Liver (tissue), 9 donors: ENCODE data around the gene PHKG1. TPM values are rescaled to one million over a fixed set of nuclear protein-coding genes. Genes with fewer than 3 reads are reported as not detected.

Experiments used
- DNase-seq: peaks from one replicate; pipeline ENCODE4 v3.0.0-alpha.2; 2017; ENCODE audit warnings: low spot score
- H3K27ac ChIP-seq, 2 donors: one replicate each; pipeline ENCODE4 v1.7.0; 2013; ENCODE audit warnings: inconsistent platforms in 2 of 2, low read length in 2 of 2, control low read depth in 1 of 2, low read depth in 1 of 2, mild to moderate bottlenecking in 1 of 2
- H3K27me3 ChIP-seq, 4 donors: one replicate each; pipeline versions ENCODE4 v1.6.1 to v1.7.0; 2013; ENCODE audit warnings: low read length in 3 of 4, inconsistent platforms in 1 of 4, mild to moderate bottlenecking in 1 of 4, moderate library complexity in 1 of 4; ENCODE audit not compliant: control insufficient read depth in 4 of 4, insufficient read depth in 4 of 4
- H3K36me3 ChIP-seq, 4 donors: one replicate each; pipeline versions ENCODE4 v1.6.1 to v1.7.0; 2013; ENCODE audit warnings: low read length in 3 of 4, mild to moderate bottlenecking in 3 of 4, low read depth in 1 of 4, moderate library complexity in 1 of 4; ENCODE audit not compliant: control insufficient read depth in 4 of 4, insufficient read depth in 3 of 4
- H3K4me1 ChIP-seq, 4 donors: one replicate each; pipeline versions ENCODE4 v1.6.1 to v1.7.0; 2013; ENCODE audit warnings: low read length in 3 of 4, mild to moderate bottlenecking in 3 of 4, moderate library complexity in 1 of 4; ENCODE audit not compliant: control insufficient read depth in 4 of 4, insufficient read depth in 4 of 4
- H3K4me3 ChIP-seq, 3 donors: one replicate each; pipeline versions ENCODE4 v1.6.1 to v1.7.0; 2013; ENCODE audit warnings: low read length in 3 of 3, control low read depth in 1 of 3, low read depth in 1 of 3, mild to moderate bottlenecking in 1 of 3
- H3K9ac ChIP-seq, 2 donors: one replicate each; pipeline ENCODE4 v1.7.0; 2013; ENCODE audit warnings: low read length in 2 of 2, mild to moderate bottlenecking in 2 of 2, moderate library complexity in 2 of 2, control low read depth in 1 of 2, low read depth in 1 of 2
- H3K9me3 ChIP-seq, 4 donors: one replicate each; pipeline versions ENCODE4 v1.6.1 to v1.7.0; 2013; ENCODE audit warnings: low read length in 3 of 4; ENCODE audit not compliant: control insufficient read depth in 4 of 4
- ATF3 ChIP-seq: IDR thresholded peaks from 2 replicates; pipeline ENCODE4 v1.6.1; 2016; ENCODE audit warnings: antibody characterized with exemption
- EGR1 ChIP-seq, 2 donors: IDR thresholded peaks; 2 replicates each; pipeline ENCODE4 v1.6.1; 2016 to 2018; ENCODE audit warnings: antibody characterized with exemption in 2 of 2, low read depth in 2 of 2
- FOXA1 ChIP-seq: IDR thresholded peaks from 2 replicates; pipeline ENCODE4 v1.6.1; 2016; ENCODE audit warnings: antibody characterized with exemption
- GABPA ChIP-seq, 2 donors: IDR thresholded peaks in 1 of 2; conservative IDR thresholded peaks in 1 of 2; 2 replicates each; pipeline ENCODE4 v1.6.1; 2016; ENCODE audit warnings: antibody characterized with exemption in 2 of 2, mild to moderate bottlenecking in 1 of 2, moderate library complexity in 1 of 2
- HNF4A ChIP-seq, 2 donors: conservative IDR thresholded peaks; 2 replicates each; pipeline ENCODE4 v1.6.1; 2016; ENCODE audit warnings: antibody characterized with exemption in 2 of 2, mild to moderate bottlenecking in 2 of 2
- HNF4G ChIP-seq: IDR thresholded peaks from 2 replicates; pipeline ENCODE4 v1.6.1; 2016; ENCODE audit warnings: antibody characterized with exemption
- JUND ChIP-seq, 2 donors: IDR thresholded peaks; 2 replicates each; pipeline ENCODE4 v1.6.1; 2016; ENCODE audit warnings: antibody characterized with exemption in 2 of 2
- NR2F2 ChIP-seq: IDR thresholded peaks from 2 replicates; pipeline ENCODE4 v1.6.1; 2016; ENCODE audit warnings: antibody characterized with exemption
- RAD21 ChIP-seq, 2 donors: IDR thresholded peaks; 2 replicates each; pipeline ENCODE4 v1.6.1; 2016; ENCODE audit warnings: antibody characterized with exemption in 2 of 2, mild to moderate bottlenecking in 2 of 2
- REST ChIP-seq: IDR thresholded peaks from 2 replicates; pipeline ENCODE4 v1.6.1; 2016; ENCODE audit warnings: antibody characterized with exemption, mild to moderate bottlenecking
- RXRA ChIP-seq, 2 donors: IDR thresholded peaks; 2 replicates each; pipeline ENCODE4 v1.6.1; 2017 to 2018; ENCODE audit warnings: antibody characterized with exemption in 2 of 2, mild to moderate bottlenecking in 1 of 2
- SP1 ChIP-seq: IDR thresholded peaks from 2 replicates; pipeline ENCODE4 v1.6.1; 2018; ENCODE audit warnings: antibody characterized with exemption, mild to moderate bottlenecking
- TAF1 ChIP-seq: conservative IDR thresholded peaks from 2 replicates; pipeline ENCODE4 v1.6.1; 2016; ENCODE audit warnings: antibody characterized with exemption, mild to moderate bottlenecking
- YY1 ChIP-seq: IDR thresholded peaks from 2 replicates; pipeline ENCODE4 v1.6.1; 2016; ENCODE audit warnings: antibody characterized with exemption, mild to moderate bottlenecking
- ZBTB33 ChIP-seq: IDR thresholded peaks from 2 replicates; pipeline ENCODE4 v1.6.1; 2016; ENCODE audit warnings: antibody characterized with exemption
- WGBS: extraction: QIAGEN DNeasy Blood & Tissue Kit; methylation state at CpG from one replicate; pipeline ENCODE4 v1.1.7; 2013; 5-methylcytosine and 5-hydroxymethylcytosine counted together
- polyA plus RNA-seq, 2 donors: library from polyadenylated mRNA; stranded (reverse) in 1 of 2; unstranded in 1 of 2; fragments of 200-250 nt in 1 of 2; fragments of >200 nt in 1 of 2; fragmentation: Nextera tagmentation in 1 of 2; extraction: Ambion mirVana in 1 of 2; gene quantifications; one replicate each; pipeline versions ENCODE4 v1.2.1 to v1.2.3, GENCODE V29; 2013 to 2015
- total RNA-seq, 2 donors: library from RNA; depleted of rRNA; stranded (reverse); fragments of >200 nt; gene quantifications; one replicate each; pipeline ENCODE4 v1.2.3, GENCODE V29; 2014
- TF ChIP-seq, protein P1 (sequence below): fragments of 150-350 bp; IDR thresholded peaks from 2 replicates; pipeline ENCODE4 v1.5.1; 2017; ENCODE audit warnings: improper control_type of control experiment, low read depth, low read length; ENCODE audit not compliant: missing input control
- TF ChIP-seq, protein P2 (sequence below): IDR thresholded peaks from 2 replicates; pipeline ENCODE4 v1.6.1; 2016; ENCODE audit warnings: antibody characterized with exemption
- donor health status: healthy.
- donor health status: healthy.
- donor health status: healthy.
- donor health status: healthy.
- donor health status: healthy.

The PHKG1 gene
- total and polyA plus RNA-seq, 4 donors = 0.18 to 1.0 (median 0.24) TPM

- Histone ChIP-seq H3K36me3 (peaks cover 5 to 24% (median 14%) of the 10 kb centered on the region in 4 donors), H3K4me3 (peak within 1 kb of the TSS; percentile 75 to 88 (median 87)), H3K9me3 (no peaks in the 10 kb centered on the region), H3K27me3 (no peaks in the 10 kb centered on the region), H3K27ac (peak within 1 kb of the TSS; percentile 90 to 92), H3K4me1 (peaks cover 9 to 23% (median 16%) of the 10 kb centered on the region in 4 donors), H3K9ac (peak within 1 kb of the TSS; percentile 86 to 99)
- peak in 1 of 2 donors; percentile 56 for TF ChIP-seq RXRA (IDR thresholded peaks at IDR 0.05)
- TF ChIP-seq SP1 = peak; percentile 84
- TF ChIP-seq EGR1 (IDR thresholded peaks at IDR 0.05; ENCODE audit: low read depth in 2 of 2) = no peak
- TF ChIP-seq RAD21 (IDR thresholded peaks at IDR 0.05) = peak in 1 of 2 donors; percentile 19
- TF ChIP-seq HNF4A (conservative IDR thresholded peaks at IDR 0.05) = peak; percentile 46 to 54
- TF ChIP-seq, protein P1, sequence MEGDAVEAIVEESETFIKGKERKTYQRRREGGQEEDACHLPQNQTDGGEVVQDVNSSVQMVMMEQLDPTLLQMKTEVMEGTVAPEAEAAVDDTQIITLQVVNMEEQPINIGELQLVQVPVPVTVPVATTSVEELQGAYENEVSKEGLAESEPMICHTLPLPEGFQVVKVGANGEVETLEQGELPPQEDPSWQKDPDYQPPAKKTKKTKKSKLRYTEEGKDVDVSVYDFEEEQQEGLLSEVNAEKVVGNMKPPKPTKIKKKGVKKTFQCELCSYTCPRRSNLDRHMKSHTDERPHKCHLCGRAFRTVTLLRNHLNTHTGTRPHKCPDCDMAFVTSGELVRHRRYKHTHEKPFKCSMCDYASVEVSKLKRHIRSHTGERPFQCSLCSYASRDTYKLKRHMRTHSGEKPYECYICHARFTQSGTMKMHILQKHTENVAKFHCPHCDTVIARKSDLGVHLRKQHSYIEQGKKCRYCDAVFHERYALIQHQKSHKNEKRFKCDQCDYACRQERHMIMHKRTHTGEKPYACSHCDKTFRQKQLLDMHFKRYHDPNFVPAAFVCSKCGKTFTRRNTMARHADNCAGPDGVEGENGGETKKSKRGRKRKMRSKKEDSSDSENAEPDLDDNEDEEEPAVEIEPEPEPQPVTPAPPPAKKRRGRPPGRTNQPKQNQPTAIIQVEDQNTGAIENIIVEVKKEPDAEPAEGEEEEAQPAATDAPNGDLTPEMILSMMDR = no peak
- no peak for TF ChIP-seq TAF1
- peak; percentile 86 for TF ChIP-seq YY1
- TF ChIP-seq FOXA1 = peak; percentile 21
- TF ChIP-seq HNF4G = no peak
- no peak for TF ChIP-seq NR2F2
- no peak for TF ChIP-seq JUND (IDR thresholded peaks at IDR 0.05)
- TF ChIP-seq GABPA (IDR thresholded peaks at IDR 0.05 in 1 of 2, conservative IDR thresholded peaks at IDR 0.05 in 1 of 2) = peak in 1 of 2 donors; percentile 76
- TF ChIP-seq REST = peak; percentile 86
- TF ChIP-seq ZBTB33 = peak; percentile 95
- no peak for TF ChIP-seq ATF3
- TF ChIP-seq, protein P2, sequence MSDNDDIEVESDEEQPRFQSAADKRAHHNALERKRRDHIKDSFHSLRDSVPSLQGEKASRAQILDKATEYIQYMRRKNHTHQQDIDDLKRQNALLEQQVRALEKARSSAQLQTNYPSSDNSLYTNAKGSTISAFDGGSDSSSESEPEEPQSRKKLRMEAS = peak; percentile 41
- under 1% methylated on average over 97 of the region's 97 CpGs for WGBS
- DNase-seq = peak; percentile 95
Observed at GRCh38 chr7:56051339-56052191, 41.2 kb downstream of the PHKG1 start, which contains the start of the genes CCT6A and PSPH. TSS of gene CCT6A (plus strand) at chr7:56051765. CDS start at chr7:56051849, 84 bp downstream. TSS of gene PSPH (minus strand) at chr7:56051444. CDS start at chr7:56021212, 30,232 bp downstream.
